Neural cell (in vitro differentiated cells): Measurements from ENCODE around the gene PLD4.

Experiments used
- CTCF ChIP-seq: fragments of 450-650 bp; IDR thresholded peaks from 2 replicates; pipeline ENCODE4 v1.5.1; 2014; ENCODE audit warnings: antibody characterized with exemption, mild to moderate bottlenecking, moderate library complexity; ENCODE audit not compliant: poor library complexity, severe bottlenecking
- EP300 ChIP-seq: fragments of 450-650 bp; conservative IDR thresholded peaks from 2 replicates; pipeline ENCODE4 v1.6.1; 2014; ENCODE audit warnings: antibody characterized with exemption, mild to moderate bottlenecking, moderate library complexity; ENCODE audit not compliant: poor library complexity, severe bottlenecking
- EZH2 ChIP-seq: fragments of 200-600, 300-800 bp; shearing (Covaris generic), sonication (generic); IDR thresholded peaks from 2 replicates; pipeline ENCODE4 v1.6.1; 2014; ENCODE audit warnings: antibody characterized with exemption, low read length, borderline replicate concordance, mild to moderate bottlenecking; ENCODE audit not compliant: insufficient read depth, poor library complexity, severe bottlenecking
- POLR2AphosphoS5 ChIP-seq: IDR thresholded peaks from 2 replicates; pipeline ENCODE4 v1.6.1; 2012
- RAD21 ChIP-seq: fragments of 450-650 bp; conservative IDR thresholded peaks from 2 replicates; pipeline ENCODE4 v1.6.1; 2014; ENCODE audit warnings: antibody characterized with exemption, mild to moderate bottlenecking, moderate library complexity
- REST ChIP-seq: IDR thresholded peaks from 2 replicates; pipeline ENCODE4 v1.6.1; 2012; ENCODE audit warnings: borderline replicate concordance
- SMC3 ChIP-seq: fragments of 450-650 bp; conservative IDR thresholded peaks from 2 replicates; pipeline ENCODE4 v1.6.1; 2014; ENCODE audit warnings: antibody characterized with exemption, mild to moderate bottlenecking, moderate library complexity; ENCODE audit not compliant: poor library complexity
- TAF1 ChIP-seq: IDR thresholded peaks from 2 replicates; pipeline ENCODE4 v1.6.1; 2012; ENCODE audit warnings: low read depth

GRCh38 chr14:104879983-104880565 is 44.6 kb upstream of the PLD4 start:
- no peak for TF ChIP-seq EP300
- TF ChIP-seq CTCF = no peak
- no peak for TF ChIP-seq POLR2AphosphoS5
- no peak for TF ChIP-seq EZH2
- TF ChIP-seq RAD21 = no peak
- no peak for TF ChIP-seq SMC3
- TF ChIP-seq REST = no peak
- no peak for TF ChIP-seq TAF1
